ENCODE results near the gene POMT2. TPM values are rescaled to one million over a fixed set of nuclear protein-coding genes. Genes with fewer than 3 reads are reported as not detected.
A peak's percentile ranks its signal among the peaks of the same experiment; 100 is the strongest.

Gene POMT2
- total and polyA plus RNA-seq, 2 donors (not counting 3 experiments of a cell fraction or from before 2014, with no cell fraction given), result 19.5 to 48.2 TPM

DNA sequence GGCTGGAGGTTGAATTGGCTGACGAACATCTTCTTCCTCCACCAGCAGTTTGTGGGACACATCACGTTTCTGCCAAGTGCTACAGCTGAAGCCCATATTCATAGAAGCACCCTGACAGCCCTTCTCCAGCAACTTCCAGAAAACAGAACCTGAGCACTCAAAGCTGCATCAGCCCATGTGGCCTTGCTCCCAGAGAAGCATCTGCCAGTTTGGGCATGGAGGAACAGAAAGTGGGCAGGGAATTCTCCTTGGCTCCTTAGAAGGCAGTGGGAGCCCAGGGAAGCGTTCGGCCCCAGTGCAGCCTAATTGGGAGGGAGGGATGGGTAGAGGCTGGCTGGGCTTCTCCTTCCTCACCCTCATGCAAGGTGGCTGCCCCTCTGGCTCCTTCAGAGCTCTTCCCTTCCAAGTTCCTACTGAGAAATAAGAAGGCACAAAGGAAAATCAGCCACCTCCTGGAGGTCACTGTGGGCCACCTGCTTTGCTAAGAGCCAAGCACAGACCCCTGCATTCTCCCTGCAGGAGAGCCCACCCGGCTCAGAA is 45.6 kb downstream of the POMT2 start:
- H3K4me2 ChIP-seq (ENCODE audit: insufficient read depth, low read length), result no peak overlapping the region
- H3K27ac ChIP-seq (ENCODE audit: insufficient read depth, low read depth, low read length), result no peak overlapping the region
- DNase-seq (ENCODE audit: low read depth, low spot score) (no peak), FAIRE-seq (no peak)
- H3K27me3 ChIP-seq (ENCODE audit: control insufficient read depth in 2 of 2, insufficient read depth in 2 of 2, low read length in 2 of 2), result peaks cover 11 to 15% of the 10 kb centered on the region in 2 experiments
- dilution Hi-C loops (cut with MboI; ENCODE audit: extremely low pct_ligation_motif_present, low sequenced_read_pairs) (no loop called here), intact Hi-C loops (cut with micrococcal nuclease) (no loop called here)
- TF ChIP-seq JUN (IDR thresholded peaks at IDR 0.05; ENCODE audit: borderline replicate concordance, insufficient read depth, insufficient read length, low read depth) (no peak), POLR2A (IDR thresholded peaks at IDR 0.05; ENCODE audit: low read depth, low read length) (no peak), MYC (IDR thresholded peaks at IDR 0.05; ENCODE audit: low read depth, low read length) (no peak), FOS (IDR thresholded peaks at IDR 0.05; ENCODE audit: borderline replicate concordance, insufficient read depth, low read length) (no peak), POLR2AphosphoS5 (IDR thresholded peaks at IDR 0.05; ENCODE audit: insufficient read depth, low read depth, low read length) (no peak), GATA2 (IDR thresholded peaks at IDR 0.05; ENCODE audit: insufficient read depth, insufficient read length, low read depth, low read length) (no peak), EZH2 (IDR thresholded peaks at IDR 0.05; ENCODE audit: borderline replicate concordance, low read depth, low read length, severe bottlenecking) (no peak)
- TF ChIP-seq, protein P1, sequence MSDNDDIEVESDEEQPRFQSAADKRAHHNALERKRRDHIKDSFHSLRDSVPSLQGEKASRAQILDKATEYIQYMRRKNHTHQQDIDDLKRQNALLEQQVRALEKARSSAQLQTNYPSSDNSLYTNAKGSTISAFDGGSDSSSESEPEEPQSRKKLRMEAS (IDR thresholded peaks at IDR 0.05; ENCODE audit: insufficient read depth, insufficient read length), result no peak
- TF ChIP-seq, protein P2, sequence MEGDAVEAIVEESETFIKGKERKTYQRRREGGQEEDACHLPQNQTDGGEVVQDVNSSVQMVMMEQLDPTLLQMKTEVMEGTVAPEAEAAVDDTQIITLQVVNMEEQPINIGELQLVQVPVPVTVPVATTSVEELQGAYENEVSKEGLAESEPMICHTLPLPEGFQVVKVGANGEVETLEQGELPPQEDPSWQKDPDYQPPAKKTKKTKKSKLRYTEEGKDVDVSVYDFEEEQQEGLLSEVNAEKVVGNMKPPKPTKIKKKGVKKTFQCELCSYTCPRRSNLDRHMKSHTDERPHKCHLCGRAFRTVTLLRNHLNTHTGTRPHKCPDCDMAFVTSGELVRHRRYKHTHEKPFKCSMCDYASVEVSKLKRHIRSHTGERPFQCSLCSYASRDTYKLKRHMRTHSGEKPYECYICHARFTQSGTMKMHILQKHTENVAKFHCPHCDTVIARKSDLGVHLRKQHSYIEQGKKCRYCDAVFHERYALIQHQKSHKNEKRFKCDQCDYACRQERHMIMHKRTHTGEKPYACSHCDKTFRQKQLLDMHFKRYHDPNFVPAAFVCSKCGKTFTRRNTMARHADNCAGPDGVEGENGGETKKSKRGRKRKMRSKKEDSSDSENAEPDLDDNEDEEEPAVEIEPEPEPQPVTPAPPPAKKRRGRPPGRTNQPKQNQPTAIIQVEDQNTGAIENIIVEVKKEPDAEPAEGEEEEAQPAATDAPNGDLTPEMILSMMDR (IDR thresholded peaks at IDR 0.05; ENCODE audit: extremely low read depth in 1 of 2, insufficient read depth in 1 of 2, low read depth in 1 of 2, low read length in 2 of 2), result no peak
- no peaks in the 10 kb centered on the region for H4K20me1 ChIP-seq (replicated peaks; ENCODE audit: control insufficient read depth, extremely low read depth, insufficient read depth, low read length)
- H3K9me3 ChIP-seq (replicated peaks; ENCODE audit: control insufficient read depth, insufficient read depth, low read length), result no peaks in the 10 kb centered on the region
- CTCF ChIA-PET, result no interaction called here
- no peaks in the 10 kb centered on the region for H3K9me1 ChIP-seq (replicated peaks; ENCODE audit: control insufficient read depth, extremely low read depth, insufficient read depth, low read length)
- no peak overlapping the region for H3K9ac ChIP-seq (replicated peaks; ENCODE audit: extremely low read depth, insufficient read depth, low read length)
- no peaks in the 10 kb centered on the region for H3K79me2 ChIP-seq (ENCODE audit: control insufficient read depth, insufficient read depth, low read length)
- no peak overlapping the region for H2AFZ ChIP-seq (ENCODE audit: low read depth, low read length)
- H3K4me3 ChIP-seq (replicated peaks in 1 of 3; ENCODE audit: insufficient read depth in 1 of 3, low read depth in 1 of 3, low read length in 3 of 3), result no peak overlapping the region
- H3K4me1 ChIP-seq (ENCODE audit: control insufficient read depth, extremely low read depth, insufficient read depth, low read length), result no peaks in the 10 kb centered on the region
- POLR2A ChIA-PET, result no interaction called here
- peaks cover 4 to 7% of the 10 kb centered on the region in 2 experiments for H3K36me3 ChIP-seq (ENCODE audit: control insufficient read depth in 2 of 2, extremely low read depth in 1 of 2, insufficient read depth in 2 of 2, low read length in 2 of 2)
- TSS peak; percentile 31 for BruUV-seq (replicated peaks)
